ENCODE results near the gene SRSF4. TPM values are rescaled to one million over a fixed set of nuclear protein-coding genes. Genes with fewer than 3 reads are reported as not detected.

The SRSF4 gene
- polyA plus RNA-seq, 1 donor from 2014 or later = 59.7 TPM

DNA sequence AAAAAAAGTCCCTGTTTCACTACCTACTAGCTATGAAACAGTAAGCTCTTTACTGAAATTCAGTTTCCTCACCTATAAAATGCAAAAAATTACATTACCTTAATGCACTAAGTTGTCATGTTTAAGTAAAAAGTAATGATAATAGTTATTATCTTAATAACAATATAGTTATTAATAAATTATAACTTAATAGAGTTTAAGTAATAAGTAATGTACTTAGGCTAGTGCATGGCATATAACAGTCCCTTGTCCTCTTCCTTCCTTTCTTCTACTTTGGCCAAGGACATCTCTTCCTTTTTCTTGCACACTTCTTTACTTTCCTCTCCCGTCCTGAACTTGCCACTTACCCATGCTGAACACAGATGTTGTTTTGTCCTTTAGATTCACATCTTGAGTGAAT is 67.0 kb downstream of the SRSF4 start:
- no peaks in the 10 kb centered on the region for H3F3A ChIP-seq (ENCODE audit: insufficient read depth, low read length, poor library complexity, severe bottlenecking)
- H3K4me3 ChIP-seq (ENCODE audit: low read length) = no peak overlapping the region
- TF ChIP-seq, protein P1, sequence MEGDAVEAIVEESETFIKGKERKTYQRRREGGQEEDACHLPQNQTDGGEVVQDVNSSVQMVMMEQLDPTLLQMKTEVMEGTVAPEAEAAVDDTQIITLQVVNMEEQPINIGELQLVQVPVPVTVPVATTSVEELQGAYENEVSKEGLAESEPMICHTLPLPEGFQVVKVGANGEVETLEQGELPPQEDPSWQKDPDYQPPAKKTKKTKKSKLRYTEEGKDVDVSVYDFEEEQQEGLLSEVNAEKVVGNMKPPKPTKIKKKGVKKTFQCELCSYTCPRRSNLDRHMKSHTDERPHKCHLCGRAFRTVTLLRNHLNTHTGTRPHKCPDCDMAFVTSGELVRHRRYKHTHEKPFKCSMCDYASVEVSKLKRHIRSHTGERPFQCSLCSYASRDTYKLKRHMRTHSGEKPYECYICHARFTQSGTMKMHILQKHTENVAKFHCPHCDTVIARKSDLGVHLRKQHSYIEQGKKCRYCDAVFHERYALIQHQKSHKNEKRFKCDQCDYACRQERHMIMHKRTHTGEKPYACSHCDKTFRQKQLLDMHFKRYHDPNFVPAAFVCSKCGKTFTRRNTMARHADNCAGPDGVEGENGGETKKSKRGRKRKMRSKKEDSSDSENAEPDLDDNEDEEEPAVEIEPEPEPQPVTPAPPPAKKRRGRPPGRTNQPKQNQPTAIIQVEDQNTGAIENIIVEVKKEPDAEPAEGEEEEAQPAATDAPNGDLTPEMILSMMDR (IDR thresholded peaks at IDR 0.05; ENCODE audit: poor library complexity, severe bottlenecking) = no peak
- TF ChIP-seq MXI1 (conservative IDR thresholded peaks at IDR 0.05; ENCODE audit: poor library complexity, severe bottlenecking) (no peak), EZH2 (IDR thresholded peaks at IDR 0.05; ENCODE audit: borderline replicate concordance, insufficient read depth, low read length, poor library complexity, severe bottlenecking) (no peak), EP300 (conservative IDR thresholded peaks at IDR 0.05; ENCODE audit: poor library complexity, severe bottlenecking) (no peak)

DNA sequence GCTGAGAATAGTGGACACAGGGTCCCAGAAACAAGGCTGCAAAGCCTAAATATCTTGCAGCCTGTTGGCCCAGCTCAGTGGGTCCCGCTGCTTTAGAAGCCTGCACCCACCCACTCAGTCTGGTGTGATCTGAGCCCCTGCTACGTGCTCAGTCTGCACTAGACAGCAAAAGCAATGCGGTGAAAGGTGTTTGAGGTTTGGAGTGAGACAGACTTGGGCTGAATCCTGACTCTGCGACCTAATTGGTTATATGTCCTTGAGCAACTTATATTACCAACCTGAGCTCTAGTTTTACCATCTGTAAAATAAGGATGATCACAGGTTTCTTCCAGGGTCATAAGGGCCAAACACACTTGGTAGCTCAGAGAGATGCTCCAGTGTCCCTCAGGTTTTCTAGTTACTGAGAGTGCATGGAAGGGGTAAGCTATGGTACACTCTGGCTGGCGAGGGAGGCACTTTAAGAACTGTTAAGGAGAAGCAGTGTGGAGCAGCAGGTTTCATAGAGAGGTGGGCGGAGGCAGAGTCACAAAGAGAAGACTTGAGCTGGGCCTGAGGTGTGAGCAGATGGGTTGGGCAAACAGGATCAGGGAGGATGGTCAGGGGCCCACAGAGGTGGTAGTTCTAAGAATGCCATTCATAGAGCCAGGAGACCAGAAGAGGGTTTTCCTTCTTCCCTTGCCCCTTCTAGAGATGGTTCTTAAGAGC is 68.1 kb downstream of the SRSF4 start:
- no peaks in the 10 kb centered on the region for H4K20me1 ChIP-seq (ENCODE audit: insufficient read depth)
- H3F3A ChIP-seq (ENCODE audit: insufficient read depth, low read length, poor library complexity, severe bottlenecking) = no peaks in the 10 kb centered on the region
- H3K79me2 ChIP-seq (replicated peaks; ENCODE audit: insufficient read depth, low read length) = no peaks in the 10 kb centered on the region
- H3K36me3 ChIP-seq (ENCODE audit: insufficient read depth, low read length) = peaks cover 4% of the 10 kb centered on the region
- H3K9me2 ChIP-seq (ENCODE audit: insufficient read depth, low read length) = no peaks in the 10 kb centered on the region
- H3K27ac ChIP-seq (ENCODE audit: low read length) = no peak overlapping the region
- TF ChIP-seq TAF1 (IDR thresholded peaks at IDR 0.05; ENCODE audit: low read depth) (no peak), MXI1 (conservative IDR thresholded peaks at IDR 0.05; ENCODE audit: poor library complexity, severe bottlenecking) (no peak), RAD21 (conservative IDR thresholded peaks at IDR 0.05) (no peak), EP300 (conservative IDR thresholded peaks at IDR 0.05; ENCODE audit: poor library complexity, severe bottlenecking) (no peak), SMC3 (conservative IDR thresholded peaks at IDR 0.05; ENCODE audit: poor library complexity) (no peak), POLR2AphosphoS5 (IDR thresholded peaks at IDR 0.05) (no peak), EZH2 (IDR thresholded peaks at IDR 0.05; ENCODE audit: borderline replicate concordance, insufficient read depth, low read length, poor library complexity, severe bottlenecking) (no peak)
- TF ChIP-seq, protein P2, sequence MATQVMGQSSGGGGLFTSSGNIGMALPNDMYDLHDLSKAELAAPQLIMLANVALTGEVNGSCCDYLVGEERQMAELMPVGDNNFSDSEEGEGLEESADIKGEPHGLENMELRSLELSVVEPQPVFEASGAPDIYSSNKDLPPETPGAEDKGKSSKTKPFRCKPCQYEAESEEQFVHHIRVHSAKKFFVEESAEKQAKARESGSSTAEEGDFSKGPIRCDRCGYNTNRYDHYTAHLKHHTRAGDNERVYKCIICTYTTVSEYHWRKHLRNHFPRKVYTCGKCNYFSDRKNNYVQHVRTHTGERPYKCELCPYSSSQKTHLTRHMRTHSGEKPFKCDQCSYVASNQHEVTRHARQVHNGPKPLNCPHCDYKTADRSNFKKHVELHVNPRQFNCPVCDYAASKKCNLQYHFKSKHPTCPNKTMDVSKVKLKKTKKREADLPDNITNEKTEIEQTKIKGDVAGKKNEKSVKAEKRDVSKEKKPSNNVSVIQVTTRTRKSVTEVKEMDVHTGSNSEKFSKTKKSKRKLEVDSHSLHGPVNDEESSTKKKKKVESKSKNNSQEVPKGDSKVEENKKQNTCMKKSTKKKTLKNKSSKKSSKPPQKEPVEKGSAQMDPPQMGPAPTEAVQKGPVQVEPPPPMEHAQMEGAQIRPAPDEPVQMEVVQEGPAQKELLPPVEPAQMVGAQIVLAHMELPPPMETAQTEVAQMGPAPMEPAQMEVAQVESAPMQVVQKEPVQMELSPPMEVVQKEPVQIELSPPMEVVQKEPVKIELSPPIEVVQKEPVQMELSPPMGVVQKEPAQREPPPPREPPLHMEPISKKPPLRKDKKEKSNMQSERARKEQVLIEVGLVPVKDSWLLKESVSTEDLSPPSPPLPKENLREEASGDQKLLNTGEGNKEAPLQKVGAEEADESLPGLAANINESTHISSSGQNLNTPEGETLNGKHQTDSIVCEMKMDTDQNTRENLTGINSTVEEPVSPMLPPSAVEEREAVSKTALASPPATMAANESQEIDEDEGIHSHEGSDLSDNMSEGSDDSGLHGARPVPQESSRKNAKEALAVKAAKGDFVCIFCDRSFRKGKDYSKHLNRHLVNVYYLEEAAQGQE (IDR thresholded peaks at IDR 0.05; ENCODE audit: borderline replicate concordance) = no peak
- TF ChIP-seq, protein P1 (IDR thresholded peaks at IDR 0.05; ENCODE audit: poor library complexity, severe bottlenecking) = no peak
- no peaks in the 10 kb centered on the region for H3K27me3 ChIP-seq (ENCODE audit: insufficient read depth, low read depth, low read length)
- H2AFZ ChIP-seq (ENCODE audit: low read depth, low read length) = no peak overlapping the region
- H3K4me3 ChIP-seq (ENCODE audit: low read length) = no peak overlapping the region
- H3K4me2 ChIP-seq (ENCODE audit: low read length) = no peak overlapping the region
- H3K9ac ChIP-seq (ENCODE audit: low read length) = no peak overlapping the region
- no peaks in the 10 kb centered on the region for H3K9me3 ChIP-seq (ENCODE audit: low read length)

More for the DNA sequence above, 67.0 kb downstream of the SRSF4 start:
- no peaks in the 10 kb centered on the region for H3K79me2 ChIP-seq (replicated peaks; ENCODE audit: insufficient read depth, low read length)
- H3K9me2 ChIP-seq (ENCODE audit: insufficient read depth, low read length) = no peaks in the 10 kb centered on the region
- no peaks in the 10 kb centered on the region for H4K20me1 ChIP-seq (ENCODE audit: insufficient read depth)
- H3K9me3 ChIP-seq (ENCODE audit: low read length) = no peaks in the 10 kb centered on the region
- H3K27me3 ChIP-seq (ENCODE audit: insufficient read depth, low read depth, low read length) = no peaks in the 10 kb centered on the region
- no peak overlapping the region for H2AFZ ChIP-seq (ENCODE audit: low read depth, low read length)
- no peak overlapping the region for H3K4me2 ChIP-seq (ENCODE audit: low read length)
- no peak overlapping the region for H3K9ac ChIP-seq (ENCODE audit: low read length)
- H3K36me3 ChIP-seq (ENCODE audit: insufficient read depth, low read length) = peaks cover 4% of the 10 kb centered on the region
- H3K27ac ChIP-seq (ENCODE audit: low read length) = no peak overlapping the region
